Activated CD4-positive, CD25-positive, alpha-beta regulatory T cell treated with anti-CD3 and anti-CD28 coated beads, Interleukin-2, amount 50 U/mL, for 72 hours (primary cell): ENCODE measurements around the gene MYO19.

Source experiments
- DNase-seq: peaks from one replicate; pipeline ENCODE4 v3.0.0; 2021

The MYO19 gene

DNA sequence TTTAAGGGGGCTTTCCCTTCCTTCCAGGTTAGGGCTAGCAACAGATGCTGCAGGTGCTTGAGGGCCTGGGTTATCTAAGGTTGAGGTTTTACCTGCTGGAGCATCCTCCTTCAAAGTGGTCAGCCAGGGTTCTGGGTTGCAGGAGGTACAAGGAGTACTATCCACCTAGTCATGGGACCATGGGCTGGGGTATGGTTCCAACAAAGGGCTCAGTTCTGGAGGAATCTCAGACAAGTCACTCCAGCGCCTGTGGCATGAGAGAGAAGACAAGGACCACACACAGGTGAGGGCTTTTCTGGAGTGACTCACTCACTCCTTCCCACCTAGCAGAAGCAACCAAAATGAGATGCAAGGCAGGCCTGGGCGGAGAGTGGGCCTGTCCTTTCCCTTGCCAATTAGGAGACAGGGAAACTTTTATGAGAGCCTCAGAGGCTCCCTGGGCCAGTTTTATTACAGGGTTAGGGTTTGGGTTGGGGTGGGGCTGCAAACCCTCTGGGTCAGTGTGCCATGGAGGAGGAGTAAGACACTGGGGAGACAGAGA, 2.2 kb downstream of the MYO19 start:
- no peak for DNase-seq

DNA sequence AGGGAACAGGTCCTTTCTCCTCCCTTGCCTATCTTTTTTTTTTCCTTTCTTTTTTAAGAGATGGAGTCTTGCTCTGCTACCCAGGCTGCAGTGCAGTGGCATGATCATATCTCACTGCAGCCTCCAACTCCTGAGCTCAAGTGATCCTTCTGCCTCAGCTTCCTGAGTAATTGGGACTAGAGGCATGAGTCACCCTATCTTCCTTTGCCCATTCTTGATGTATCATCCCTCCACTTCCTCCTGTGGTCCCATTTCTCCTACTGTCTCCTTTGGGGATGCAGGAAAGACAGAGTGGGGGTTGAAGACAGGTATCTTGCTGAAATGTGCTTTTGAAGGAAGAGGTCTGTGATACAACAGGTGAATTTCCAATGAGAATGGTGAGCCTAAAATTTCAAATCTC, 5.5 kb downstream of the MYO19 start:
- no peak for DNase-seq

DNA sequence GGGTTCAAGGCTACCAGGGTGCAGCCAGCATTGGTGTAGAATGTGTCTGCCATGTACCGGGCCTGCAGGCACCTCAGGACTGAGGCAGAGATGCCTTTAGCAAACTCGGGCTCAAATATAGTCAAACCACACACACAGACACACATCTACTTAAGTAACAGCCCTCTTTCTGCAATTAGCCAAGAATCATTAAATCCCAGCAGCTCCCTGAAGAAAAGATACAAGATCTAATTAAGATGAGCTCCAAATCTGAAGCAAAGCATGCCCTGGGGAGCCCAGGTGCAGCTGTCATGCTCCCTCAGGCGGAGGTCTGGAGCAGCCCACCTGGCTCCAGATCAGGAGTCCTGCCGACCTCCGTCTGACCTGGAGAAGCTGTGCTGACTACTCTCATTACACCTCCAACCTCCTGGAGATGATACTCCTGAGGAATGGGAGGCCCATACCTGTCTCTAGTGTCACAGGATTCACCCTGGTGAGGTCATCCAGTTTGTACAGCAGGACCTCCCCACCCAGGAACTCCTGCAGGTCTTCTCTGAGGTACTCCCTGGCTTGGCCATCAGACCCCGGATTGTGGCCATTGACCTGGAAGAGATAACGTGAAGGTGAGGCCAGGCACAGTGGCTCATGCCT, 6.9 kb downstream of the MYO19 start:
- no peak for DNase-seq

DNA sequence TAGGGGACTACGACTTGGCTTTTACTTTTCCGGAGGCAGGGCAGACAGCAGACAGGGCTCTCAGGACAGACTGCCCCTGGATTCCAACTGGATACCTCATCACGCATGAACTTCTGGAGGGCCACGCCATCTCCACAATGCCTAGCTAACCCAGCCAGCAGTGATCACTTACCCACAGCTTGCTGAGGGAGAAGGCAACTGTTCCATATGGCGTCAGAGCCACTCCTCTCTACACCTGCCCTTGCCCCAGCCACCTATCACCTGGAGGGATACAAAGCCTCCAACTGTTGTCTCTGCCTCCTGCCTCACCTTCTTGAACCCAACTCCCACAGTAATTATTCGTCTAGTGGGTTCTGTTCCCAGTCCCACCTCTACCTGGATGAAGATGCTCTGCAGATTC, 8.8 kb downstream of the MYO19 start:
- DNase-seq = no peak

DNA sequence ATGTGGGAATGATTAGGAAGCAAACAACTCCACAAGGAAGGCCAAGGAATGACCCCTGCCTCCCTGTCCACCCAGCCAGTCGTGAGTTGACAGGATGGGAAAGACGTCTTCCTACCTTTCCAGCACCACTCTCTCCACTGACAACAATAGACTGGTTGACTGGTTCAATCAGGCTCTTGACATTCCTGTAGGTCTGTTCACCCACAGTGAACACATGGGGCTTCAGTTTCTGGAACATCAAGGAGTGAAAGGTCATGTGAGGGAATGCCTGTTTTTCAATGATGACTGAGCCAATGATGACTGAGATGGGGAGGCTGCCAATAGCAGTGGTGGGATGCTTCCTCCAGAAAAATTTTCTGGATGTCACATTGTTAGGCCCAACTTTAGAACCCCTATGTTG, 9.6 kb downstream of the MYO19 start:
- DNase-seq = no peak

DNA sequence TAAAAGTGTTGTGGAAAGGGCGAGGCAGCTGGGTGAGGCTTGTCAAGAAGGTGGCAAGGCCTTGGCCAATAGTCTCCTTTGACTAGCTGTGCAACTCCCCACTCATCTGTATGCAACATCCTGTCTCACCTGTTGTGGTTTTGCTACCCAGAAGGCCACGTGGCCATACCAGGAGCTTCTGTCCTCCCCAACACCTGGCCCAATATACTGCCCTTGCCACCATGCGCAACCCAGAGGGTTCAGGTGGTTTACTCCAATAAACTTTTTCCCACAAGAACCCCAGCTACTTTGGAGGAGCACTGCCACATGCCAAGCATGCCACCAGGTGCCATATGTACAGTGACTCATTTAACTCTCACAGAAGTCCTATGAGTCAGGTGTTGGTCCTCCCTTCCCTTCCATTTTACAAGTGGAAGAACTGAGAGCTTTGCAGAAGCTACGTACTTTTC, 10.2 kb downstream of the MYO19 start:
- DNase-seq = no peak

DNA sequence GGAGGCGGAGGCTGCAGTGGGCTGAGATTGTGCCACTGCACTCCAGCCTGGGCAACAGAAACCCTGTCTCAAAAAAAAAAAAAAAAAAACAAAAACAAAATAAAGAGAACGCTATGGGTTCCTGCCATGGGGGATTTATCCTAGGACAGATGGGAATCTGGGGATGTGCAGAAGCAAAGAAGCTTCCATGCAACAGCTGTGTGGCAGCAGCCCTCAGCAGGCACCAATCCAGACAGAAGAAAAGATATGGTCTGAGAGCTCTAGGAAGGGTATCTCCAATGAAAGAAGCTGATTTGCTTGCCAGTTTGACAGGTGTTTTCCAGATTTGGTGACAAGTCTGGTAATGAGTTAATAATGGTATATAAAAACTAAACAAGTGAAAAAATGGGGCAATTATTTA, 11.6 kb downstream of the MYO19 start:
- no peak for DNase-seq

DNA sequence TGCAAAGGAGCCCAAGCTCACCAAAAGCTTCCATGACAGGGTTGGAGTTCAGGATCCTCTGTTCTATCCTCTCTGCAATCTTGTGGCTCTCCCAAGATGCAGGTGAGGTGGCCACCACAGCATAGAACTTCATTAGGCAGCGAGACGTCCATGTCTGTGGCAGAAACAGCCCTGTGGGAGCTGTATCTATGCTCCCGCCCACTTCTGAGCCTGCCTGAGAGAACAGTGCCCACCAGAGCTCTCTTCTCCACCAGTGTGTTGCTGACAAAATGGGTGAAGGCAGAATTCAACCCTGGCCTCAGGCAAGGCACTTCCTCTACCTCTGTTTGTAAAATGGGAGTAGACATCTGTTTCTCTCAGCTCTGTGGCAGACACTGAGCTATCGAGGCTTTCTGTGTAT, 18.8 kb downstream of the MYO19 start:
- no peak for DNase-seq

DNA sequence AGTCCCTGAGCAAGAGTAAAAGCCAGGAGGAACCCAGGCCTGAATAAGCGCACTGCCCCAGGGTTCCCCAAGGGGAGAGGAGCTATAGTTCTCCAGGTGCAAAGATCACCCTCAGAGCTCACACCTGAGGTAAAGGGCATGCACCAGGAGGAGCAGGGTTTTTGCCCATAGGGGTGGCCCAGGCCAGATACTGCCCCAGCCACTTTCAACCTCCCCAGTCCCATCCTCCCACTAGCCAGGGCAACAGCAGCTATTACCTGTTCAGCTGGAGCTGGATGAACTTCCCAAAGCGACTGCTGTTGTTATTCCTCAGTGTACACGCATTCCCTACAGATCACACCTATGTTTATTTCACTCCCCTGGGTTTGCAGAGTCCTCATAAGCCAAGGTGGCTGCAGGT, 19.8 kb downstream of the MYO19 start:
- DNase-seq = peak; percentile 18

DNA sequence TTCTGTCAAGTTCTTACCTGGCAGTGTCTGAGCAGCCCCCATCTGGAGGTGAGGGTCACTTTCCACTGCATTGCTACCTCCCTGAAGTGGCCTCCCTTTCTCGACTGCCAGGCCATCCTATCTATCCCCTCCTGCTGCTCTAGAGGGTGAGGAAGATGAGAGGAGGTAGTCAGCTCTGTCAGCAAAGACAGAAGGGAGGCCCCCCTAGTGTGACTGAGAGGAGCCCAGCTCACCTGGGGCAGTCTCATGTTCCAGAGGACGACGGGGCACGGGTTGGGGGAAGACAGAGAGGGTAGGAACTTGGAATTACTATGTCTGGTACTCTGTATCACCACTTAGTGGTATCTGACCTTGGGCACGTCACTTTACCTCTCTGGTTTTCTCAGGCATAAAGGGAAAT, 22.0 kb downstream of the MYO19 start:
- no peak for DNase-seq

DNA sequence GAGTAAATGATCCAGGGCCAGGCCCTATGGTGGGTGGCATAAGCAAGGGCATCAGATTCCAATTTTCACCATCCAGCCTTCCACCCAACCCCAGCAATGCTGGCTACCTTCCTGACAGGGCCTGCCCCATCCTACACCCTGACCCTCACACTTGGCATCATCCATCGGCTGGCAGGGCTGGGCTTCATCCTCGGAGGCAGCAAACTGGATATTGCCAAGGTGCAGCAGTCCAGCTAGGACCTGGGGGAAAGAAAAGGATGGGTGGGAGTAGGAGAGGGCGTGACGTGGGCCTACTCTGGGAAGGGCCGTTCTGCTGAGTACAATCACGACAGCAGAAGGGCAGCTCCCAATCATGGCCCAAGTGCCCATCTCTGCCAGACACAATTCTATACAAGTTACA, 23.5 kb downstream of the MYO19 start:
- DNase-seq = no peak

DNA sequence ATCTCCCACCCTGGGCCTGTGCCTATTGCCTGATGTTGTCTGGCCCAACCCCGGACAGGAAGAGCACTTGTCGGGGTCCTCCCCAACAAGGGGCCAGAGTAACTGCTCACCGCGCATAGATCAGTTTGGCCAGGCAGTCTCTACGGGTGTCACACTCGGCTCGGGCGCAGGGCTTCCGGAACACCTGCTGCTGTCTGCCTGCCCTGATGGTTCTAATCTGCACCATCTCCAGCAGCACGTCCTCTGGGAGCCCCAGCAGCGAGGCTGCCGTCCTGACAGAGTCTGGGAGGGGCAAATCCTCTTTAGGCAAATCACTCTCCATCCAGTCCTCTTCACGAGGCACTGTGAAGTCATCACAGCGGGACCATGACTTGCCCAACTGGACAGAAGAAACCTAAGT, 24.0 kb downstream of the MYO19 start:
- DNase-seq = no peak

DNA sequence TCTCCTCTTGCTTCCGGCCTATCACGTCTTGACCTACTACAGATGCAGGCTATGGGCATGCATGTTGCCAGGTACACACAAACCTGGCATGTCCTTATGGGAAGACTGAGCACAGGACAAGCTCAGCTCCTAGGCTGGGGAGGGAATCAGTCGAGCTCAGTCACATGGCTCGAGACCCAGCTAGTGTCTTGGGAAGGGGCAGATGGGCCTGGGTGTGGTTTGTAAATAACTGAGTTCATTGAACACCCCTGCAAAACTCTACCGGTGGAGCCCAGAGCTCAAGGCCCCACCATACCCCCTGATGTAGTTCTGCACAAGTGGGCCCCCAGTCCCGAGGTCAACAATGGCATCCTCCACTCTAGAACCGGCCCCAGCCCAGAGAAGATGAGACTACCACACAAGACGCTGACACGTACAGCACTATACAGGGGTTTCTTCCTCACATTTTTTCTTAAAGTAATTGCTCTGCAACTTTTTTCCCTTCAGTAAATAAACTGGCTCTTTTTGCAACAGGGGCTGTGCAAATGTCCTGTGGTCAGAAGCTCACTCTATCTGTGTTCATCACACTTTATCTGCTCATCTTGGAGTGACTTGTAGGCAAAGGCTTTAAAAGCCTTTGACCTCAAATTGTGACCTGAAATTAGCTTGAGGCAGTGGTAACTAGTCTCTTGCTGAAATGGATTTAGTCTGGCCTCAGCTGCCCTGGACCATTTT, 25.2 kb downstream of the MYO19 start:
- DNase-seq = no peak

DNA sequence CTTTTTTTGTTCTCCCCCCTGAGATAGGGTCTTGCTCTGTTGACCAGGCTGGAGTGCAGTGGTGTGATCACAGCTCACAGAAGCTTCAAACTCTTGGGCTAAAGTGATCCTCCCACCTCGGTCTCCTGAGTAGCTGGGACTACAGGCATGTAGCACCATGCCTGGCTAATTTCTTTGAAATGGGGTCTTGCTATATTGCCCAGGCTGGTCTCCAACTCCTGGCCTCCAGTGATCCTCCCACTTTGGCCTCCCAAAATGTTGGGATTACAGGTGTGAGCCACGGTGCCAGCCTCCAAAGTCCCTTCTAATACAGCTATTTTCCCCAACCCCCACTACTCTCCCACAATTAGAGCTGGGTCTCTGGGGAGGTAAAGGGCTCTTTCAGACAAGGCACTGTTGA, 26.2 kb downstream of the MYO19 start:
- peak; percentile 7 for DNase-seq

DNA sequence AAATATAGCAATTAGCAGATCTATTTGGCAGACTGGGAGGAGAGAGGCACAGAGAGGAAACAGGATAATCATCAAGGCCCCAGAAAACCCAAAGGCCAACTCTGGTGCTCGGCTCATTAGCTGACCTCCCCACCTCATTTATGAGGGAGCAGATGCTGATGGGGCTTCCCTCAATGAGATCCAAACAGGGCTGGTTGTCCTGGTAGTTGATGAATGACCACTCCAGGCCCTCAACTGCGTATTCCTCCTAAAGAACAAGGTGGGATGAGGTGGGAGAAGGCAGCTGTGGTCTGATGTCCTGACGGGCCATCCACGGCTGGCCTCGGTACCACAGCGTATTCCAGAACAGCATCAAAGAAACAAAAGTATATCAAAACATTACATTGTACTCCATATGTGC, 27.4 kb downstream of the MYO19 start:
- no peak for DNase-seq

DNA sequence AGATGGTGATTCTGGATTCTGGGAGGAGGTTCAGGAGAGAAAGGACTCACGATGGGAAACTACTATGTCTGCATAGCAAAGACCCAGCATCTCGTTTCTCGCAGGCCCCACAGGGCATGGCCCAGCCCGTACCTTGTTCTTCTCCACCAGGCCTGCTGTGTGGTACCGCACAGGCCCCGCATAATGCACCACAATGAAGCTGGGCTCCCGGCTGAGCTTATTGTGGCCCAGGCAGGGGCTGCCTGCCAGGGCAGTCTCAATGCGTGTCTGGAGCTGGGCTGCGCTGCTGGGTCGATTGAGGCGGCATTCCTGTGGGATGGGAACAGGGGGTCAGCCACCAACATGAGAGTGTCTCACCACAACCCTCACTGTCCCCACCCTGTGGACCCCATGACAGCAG, 27.8 kb downstream of the MYO19 start:
- no peak for DNase-seq

DNA sequence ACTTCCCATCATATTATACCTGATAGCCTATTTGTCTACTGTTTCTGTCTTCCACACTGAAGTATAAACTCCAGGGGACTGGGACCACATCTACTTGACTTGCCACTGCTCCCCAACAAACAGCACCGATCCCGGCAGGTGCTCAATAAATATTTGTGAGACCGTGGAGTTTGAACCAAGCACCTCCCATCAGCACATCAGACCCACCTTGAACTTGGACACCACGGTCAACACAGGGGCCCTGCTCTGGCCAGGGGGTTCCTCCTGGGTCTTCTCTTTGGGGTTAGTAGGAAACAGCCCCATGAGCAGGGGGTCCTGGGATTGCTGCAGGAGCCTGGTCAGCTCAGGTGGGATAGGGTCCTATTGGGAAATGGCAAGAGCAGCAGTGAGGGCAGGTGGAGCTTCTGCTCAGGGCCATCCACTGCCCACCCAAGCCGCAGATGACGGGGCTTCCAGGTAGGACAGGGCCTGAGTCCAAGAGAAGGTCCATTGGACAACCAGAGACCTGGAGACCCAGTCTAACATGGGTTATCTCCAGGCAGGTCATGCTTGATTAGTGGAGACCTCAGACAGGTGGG, 28.3 kb downstream of the MYO19 start:
- DNase-seq = peak; percentile 24

DNA sequence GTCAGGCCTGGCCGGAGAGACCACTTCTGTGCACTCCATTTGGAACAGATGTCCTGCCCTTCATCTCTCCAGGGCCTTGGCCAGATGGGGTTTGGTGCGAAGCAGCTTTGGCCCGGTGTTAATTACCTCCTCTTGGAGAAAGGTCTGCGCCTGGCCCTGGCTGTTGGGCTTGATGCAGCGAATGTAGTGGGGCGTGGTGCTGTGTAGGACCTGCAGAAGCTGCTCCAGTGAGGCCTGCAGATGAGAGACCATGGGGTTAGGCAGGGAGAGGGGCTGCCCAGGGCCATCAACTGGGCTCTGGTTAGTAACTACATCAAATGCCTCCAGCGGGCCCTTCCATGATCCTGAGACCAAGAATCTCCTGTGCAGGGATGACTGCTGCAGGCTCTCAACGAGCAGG, 29.5 kb downstream of the MYO19 start:
- peak; percentile 17 for DNase-seq

DNA sequence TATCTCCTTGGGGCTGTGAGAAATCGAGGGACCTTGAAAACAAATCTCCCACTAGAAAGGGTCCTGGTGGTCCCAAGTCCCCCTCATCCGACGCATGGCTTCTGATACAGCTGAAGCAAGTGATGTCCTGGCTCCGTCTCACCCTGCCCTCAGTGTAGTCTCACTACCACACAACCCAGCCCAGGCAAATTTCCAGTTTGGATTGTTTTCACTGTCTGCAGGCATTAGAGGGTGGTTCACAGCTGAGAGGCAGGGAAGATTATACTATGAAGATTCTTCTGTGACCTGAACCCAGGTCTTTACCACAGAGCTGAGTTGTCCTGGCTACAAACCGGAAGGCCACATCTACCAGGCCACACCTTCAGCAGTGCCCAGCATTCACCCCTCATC, 30.5 kb downstream of the MYO19 start:
- no peak for DNase-seq

DNA sequence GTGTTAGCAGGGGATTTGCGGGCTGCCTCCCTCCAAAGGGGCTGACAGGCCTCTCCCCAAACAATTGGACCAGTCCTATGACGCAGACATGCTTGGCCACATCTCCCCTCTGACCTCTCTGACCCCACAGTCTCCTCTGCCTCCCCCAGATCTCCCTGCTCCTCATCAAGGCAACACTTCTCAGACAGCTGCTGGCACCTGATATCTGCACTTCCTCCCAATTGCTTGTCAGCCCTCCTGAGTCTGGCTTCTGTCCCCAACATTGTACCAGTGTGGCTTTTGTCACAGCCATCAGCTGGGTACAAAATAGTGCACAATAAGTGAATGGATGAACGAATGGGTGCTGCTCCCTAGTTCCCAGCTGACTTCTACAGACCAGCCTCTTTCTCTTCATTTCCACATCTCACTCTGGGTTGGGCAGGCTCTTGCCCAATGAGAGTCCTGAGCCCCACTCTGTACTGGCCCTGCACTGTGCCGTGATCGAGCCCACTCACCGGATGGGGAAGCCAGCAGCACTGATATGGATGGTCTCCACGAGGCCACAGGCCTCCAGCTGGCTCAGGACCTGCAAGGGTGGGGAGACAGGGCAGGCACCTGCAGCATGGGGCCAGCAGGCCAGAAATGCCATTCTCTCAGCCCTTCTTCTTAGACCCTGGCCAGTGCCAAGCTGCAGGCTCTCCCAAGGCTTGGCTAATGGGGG, 31.1 kb downstream of the MYO19 start:
- peak; percentile 19 for DNase-seq

DNA sequence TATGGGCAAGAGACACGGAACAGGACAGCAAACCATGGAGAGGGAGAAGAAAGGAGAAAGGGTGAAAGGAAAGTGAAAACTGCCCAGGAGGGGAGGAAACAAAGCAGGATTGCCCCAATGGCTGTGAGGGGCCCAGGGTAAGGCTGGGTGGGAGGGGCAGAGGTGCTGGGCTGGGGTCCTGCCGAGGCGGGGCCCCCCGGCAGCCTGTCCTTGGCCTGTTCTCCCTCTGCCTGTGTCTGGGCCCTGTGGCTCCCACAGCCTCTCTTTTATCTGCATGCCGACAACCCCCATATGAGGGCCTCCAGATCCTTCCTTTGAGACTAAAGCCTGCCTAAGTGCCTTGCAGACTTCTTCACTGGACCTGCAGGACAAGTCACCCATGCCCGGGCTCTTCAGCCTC, 32.7 kb downstream of the MYO19 start:
- peak; percentile 11 for DNase-seq

DNA sequence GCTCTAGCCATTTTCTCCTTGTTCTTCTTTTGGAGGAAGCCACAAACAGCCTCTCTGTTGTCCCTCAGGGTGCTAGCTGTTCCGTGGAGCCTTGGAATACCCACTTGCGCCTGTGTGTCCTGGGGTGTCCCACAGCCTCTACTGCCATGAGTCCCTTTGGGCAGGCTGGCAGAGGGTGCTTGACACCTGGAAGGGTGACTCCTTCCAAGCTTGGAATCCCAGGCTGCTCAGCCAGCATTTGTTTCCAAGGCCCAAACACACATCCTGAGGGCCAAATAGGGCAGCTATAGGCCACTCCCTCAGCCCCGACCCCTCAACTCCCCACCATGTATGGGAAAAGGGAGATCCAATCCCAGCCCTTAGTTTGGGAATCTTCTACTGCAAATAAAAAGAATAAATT, 33.3 kb downstream of the MYO19 start:
- DNase-seq = peak; percentile 22

DNA sequence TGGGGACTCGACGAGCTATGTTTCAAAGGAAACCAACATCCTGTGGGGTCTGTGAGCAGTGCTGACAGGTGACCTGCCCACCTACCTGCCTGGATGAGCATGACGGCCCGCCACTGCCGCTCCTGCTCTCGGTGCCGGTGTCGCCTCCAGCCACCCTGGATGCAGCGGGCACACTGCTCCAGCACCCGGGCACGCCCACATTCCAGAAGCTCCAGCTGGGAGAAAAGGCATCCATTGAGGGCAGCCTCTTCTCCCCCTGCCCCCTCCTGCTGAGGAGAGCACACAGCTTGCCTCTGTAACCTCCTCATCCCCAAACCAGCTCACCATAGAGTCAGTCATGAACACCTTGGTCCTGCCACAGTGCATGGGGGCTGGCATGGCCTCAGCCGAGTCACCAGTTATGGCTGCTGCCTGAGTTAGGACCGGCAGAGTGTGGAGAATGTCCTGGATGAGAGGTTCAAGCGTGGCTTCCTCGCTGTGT, 33.9 kb downstream of the MYO19 start:
- DNase-seq = peak; percentile 22
